Brain microvascular endothelial cell (primary cell): ENCODE results near the gene LTB.

Experiments used
- DNase-seq: peaks from one replicate; pipeline ENCODE4 v3.0.0-alpha.2; 2020
- H3K27ac ChIP-seq: fragments of 250-450 bp; sonication (Bioruptor Pico); 2 replicates; pipeline ENCODE4 v1.5.1; 2020; ENCODE audit warnings: mild to moderate bottlenecking, moderate library complexity
- H3K27me3 ChIP-seq: fragments of 250-450 bp; sonication (Bioruptor Pico); replicated peaks from 2 replicates; pipeline ENCODE4 v1.5.1; 2020; ENCODE audit warnings: mild to moderate bottlenecking
- H3K36me3 ChIP-seq: fragments of 250-450 bp; sonication (Bioruptor Pico); replicated peaks from 2 replicates; pipeline ENCODE4 v1.5.1; 2020; ENCODE audit warnings: mild to moderate bottlenecking
- H3K4me3 ChIP-seq: 2 replicates; pipeline ENCODE4 v1.5.1; 2011; ENCODE audit warnings: low read depth, mild to moderate bottlenecking, control low read depth, low read length, moderate library complexity
- CTCF ChIP-seq: IDR thresholded peaks from 2 replicates; pipeline ENCODE4 v1.5.1; 2011; ENCODE audit warnings: low read depth, mild to moderate bottlenecking, moderate library complexity, low read length, control low read depth, inconsistent platforms; ENCODE audit errors: missing control alignments
- in situ Hi-C: cut with HindIII; loops from 2 replicates; pipeline ENCODE4 v1.10.0; 2017; ENCODE audit warnings: low sequenced_read_pairs, low pct_ligation_motif_present

LTB gene

DNA sequence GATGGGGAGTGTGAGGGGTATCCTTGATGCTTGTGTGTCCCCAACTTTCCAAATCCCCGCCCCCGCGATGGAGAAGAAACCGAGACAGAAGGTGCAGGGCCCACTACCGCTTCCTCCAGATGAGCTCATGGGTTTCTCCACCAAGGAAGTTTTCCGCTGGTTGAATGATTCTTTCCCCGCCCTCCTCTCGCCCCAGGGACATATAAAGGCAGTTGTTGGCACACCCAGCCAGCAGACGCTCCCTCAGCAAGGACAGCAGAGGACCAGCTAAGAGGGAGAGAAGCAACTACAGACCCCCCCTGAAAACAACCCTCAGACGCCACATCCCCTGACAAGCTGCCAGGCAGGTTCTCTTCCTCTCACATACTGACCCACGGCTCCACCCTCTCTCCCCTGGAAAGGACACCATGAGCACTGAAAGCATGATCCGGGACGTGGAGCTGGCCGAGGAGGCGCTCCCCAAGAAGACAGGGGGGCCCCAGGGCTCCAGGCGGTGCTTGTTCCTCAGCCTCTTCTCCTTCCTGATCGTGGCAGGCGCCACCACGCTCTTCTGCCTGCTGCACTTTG, 6.8 kb downstream of the LTB start, which contains the start of gene TNF:
Gene TNF, plus strand, starts transcription at position 231 of the 567 bp plus-strand sequence. Its CDS starts 177 bp downstream, at position 408.
- no peak for DNase-seq
- Histone ChIP-seq H3K36me3 (no peaks in the 10 kb centered on the region), H3K27me3 (no peaks in the 10 kb centered on the region), H3K4me3 (no peak within 1 kb of the TSS), H3K27ac (no peak within 1 kb of the TSS)
- TF ChIP-seq CTCF, result no peak
- in situ Hi-C loops, result no loop called here

- H3K36me3 ChIP-seq, result no peaks in the 10 kb centered on the region
- no peak overlapping the region for H3K27ac ChIP-seq
- in situ Hi-C loops, result no loop called here
- TF ChIP-seq CTCF, result no peak
- no peak overlapping the region for H3K4me3 ChIP-seq
- H3K27me3 ChIP-seq, result no peaks in the 10 kb centered on the region
- DNase-seq, result no peak
Observed at GRCh38 chr6:31574106-31575061, 7.8 kb downstream of the LTB start.

DNA sequence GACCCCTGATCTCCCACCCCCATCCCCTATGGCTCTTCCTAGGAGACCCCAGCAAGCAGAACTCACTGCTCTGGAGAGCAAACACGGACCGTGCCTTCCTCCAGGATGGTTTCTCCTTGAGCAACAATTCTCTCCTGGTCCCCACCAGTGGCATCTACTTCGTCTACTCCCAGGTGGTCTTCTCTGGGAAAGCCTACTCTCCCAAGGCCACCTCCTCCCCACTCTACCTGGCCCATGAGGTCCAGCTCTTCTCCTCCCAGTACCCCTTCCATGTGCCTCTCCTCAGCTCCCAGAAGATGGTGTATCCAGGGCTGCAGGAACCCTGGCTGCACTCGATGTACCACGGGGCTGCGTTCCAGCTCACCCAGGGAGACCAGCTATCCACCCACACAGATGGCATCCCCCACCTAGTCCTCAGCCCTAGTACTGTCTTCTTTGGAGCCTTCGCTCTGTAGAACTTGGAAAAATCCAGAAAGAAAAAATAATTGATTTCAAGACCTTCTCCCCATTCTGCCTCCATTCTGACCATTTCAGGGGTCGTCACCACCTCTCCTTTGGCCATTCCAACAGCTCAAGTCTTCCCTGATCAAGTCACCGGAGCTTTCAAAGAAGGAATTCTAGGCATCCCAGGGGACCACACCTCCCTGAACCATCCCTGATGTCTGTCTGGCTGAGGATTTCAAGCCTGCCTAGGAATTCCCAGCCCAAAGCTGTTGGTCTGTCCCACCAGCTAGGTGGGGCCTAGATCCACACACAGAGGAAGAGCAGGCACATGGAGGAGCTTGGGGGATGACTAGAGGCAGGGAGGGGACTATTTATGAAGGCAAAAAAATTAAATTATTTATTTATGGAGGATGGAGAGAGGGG, 8.8 kb downstream of the LTB start:
- Histone ChIP-seq H3K4me3 (no peak overlapping the region), H3K27me3 (no peaks in the 10 kb centered on the region), H3K36me3 (no peaks in the 10 kb centered on the region), H3K27ac (no peak overlapping the region)
- no peak for TF ChIP-seq CTCF
- in situ Hi-C loops, result no loop called here
- no peak for DNase-seq

- no peak for TF ChIP-seq CTCF
- in situ Hi-C loops, result no loop called here
- no peak for DNase-seq
- Histone ChIP-seq H3K27me3 (no peaks in the 10 kb centered on the region), H3K4me3 (no peak within 1 kb of the TSS), H3K27ac (no peak within 1 kb of the TSS), H3K36me3 (no peaks in the 10 kb centered on the region)
Observed at GRCh38 chr6:31572041-31572911, 9.9 kb downstream of the LTB start, which contains the start of gene LTA. Gene LTA, plus strand, starts transcription at chr6:31572289. Its CDS starts 454 bp downstream, at chr6:31572743.
